Measurements from ENCODE around the gene HNRNPA2B1.

DNA sequence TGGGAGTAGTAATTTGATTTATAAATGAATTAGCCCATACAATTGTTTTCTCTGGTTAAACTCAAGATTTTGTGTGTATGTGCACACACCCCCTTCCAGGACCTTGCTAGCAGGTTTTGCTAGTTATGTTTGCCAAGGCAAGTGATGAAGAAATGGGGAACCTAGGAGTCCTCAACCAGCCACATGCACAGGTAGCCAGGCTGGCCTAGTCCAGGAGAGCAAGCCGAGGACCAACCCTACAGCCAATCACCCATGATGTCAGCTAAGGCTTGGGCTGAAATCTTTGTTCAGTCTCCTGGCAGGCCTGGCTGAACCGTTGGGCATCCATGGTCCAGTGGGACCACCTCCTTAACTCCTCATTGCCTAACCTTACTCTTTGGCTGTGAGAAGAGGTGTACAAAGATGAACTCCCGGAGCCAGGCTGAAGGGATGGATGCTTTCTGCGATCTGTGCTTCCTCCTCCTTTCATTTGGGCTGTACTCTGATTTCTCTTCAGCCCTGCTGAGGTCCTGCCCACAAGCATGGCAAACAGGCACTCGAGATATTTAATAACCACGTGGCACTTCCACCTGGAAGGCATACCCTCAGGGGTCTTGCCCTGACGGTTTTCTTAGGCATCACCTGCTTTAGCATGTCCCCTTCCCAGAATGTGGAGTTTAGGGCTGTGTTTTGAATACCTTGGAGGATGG is 22.1 kb downstream of the HNRNPA2B1 start:
- TF ChIP-seq CTCF (IDR thresholded peaks at IDR 0.05) (no peak), EZH2 (IDR thresholded peaks at IDR 0.05; ENCODE audit: borderline replicate concordance, insufficient read depth, low read depth, low read length, poor library complexity, severe bottlenecking) (no peak)

All from B cell (primary cell).